Measurements from ENCODE around the gene SACM1L.
"Not testable (repeated sequence)": the region's sequence is repeated elsewhere in the genome, so short reads cannot be mapped to it uniquely, and the experiment has no call there.

Gene SACM1L

GRCh38 chr3:45683417-45684326 is 5.5 kb upstream of the SACM1L start:
- no peak overlapping the region for H3K27ac ChIP-seq (ENCODE audit: low read length)
- no peaks in the 10 kb centered on the region for H3K9me2 ChIP-seq (replicated peaks; ENCODE audit: insufficient read depth, low read length)
- no peaks in the 10 kb centered on the region for H3K79me2 ChIP-seq (ENCODE audit: low read length)
- no peak for DNase-seq
- H2AFZ ChIP-seq (ENCODE audit: low read length) = no peak overlapping the region
- H3K9me3 ChIP-seq (replicated peaks; ENCODE audit: insufficient read depth, low read length) = no peaks in the 10 kb centered on the region
- H3K9ac ChIP-seq (ENCODE audit: low read length) = no peak overlapping the region
- H3F3A ChIP-seq (ENCODE audit: insufficient read depth, low read length) = peaks cover 35% of the 10 kb centered on the region
- no peaks in the 10 kb centered on the region for H3K36me3 ChIP-seq (replicated peaks; ENCODE audit: insufficient read depth, low read length)
- no peaks in the 10 kb centered on the region for H4K20me1 ChIP-seq (ENCODE audit: insufficient read depth, low read length)
- H3K4me1 ChIP-seq (ENCODE audit: low read length) = no peaks in the 10 kb centered on the region
- H3K27me3 ChIP-seq (replicated peaks; ENCODE audit: insufficient read depth, low read length) = no peaks in the 10 kb centered on the region
- H3K4me2 ChIP-seq (ENCODE audit: low read depth, low read length) = no peak overlapping the region
- no peak overlapping the region for H3K4me3 ChIP-seq (ENCODE audit: low read length)
- TF ChIP-seq EZH2 (optimal IDR thresholded peaks at IDR 0.05; ENCODE audit: low read depth, low read length) = no peak
- no peak for TF ChIP-seq CTCF (IDR thresholded peaks at IDR 0.05; ENCODE audit: low read length)

DNA sequence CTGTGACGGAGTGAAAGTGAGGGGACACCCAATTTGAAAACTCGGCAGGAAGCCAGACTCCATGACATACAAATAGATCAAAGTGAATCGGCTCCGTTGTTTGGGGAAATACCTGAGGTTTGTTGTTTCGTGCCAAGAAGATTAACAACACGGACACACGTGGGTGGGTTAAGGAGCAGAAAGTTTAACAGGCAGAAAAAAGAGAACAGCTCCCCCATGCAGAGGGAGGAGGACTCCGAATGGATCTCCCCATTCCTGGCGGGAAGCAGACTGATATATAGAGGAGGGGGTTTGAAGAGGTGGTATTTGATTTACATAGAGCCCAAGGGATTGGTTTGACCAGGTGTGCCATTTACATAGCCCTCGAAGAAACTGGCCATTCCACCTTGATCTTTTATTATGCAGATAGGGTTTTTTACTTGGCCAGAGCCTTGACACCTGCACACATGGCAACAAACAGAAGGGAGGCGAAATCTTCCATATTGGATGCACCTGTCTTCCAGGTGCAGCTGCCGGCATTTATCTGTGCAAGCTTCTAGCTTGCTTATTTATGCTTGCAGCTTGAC is 4.8 kb upstream of the SACM1L start:
- Histone ChIP-seq H3K9me3 (replicated peaks; ENCODE audit: insufficient read depth, low read length) (no peaks in the 10 kb centered on the region), H3K9ac (ENCODE audit: low read length) (no peak overlapping the region), H4K20me1 (ENCODE audit: insufficient read depth, low read length) (no peaks in the 10 kb centered on the region), H3K4me2 (ENCODE audit: low read depth, low read length) (no peak overlapping the region), H2AFZ (ENCODE audit: low read length) (no peak overlapping the region), H3K27me3 (replicated peaks; ENCODE audit: insufficient read depth, low read length) (no peaks in the 10 kb centered on the region), H3F3A (ENCODE audit: insufficient read depth, low read length) (peaks cover 38% of the 10 kb centered on the region), H3K4me3 (ENCODE audit: low read length) (no peak overlapping the region), H3K4me1 (ENCODE audit: low read length) (no peaks in the 10 kb centered on the region), H3K79me2 (ENCODE audit: low read length) (peaks cover 1% of the 10 kb centered on the region), H3K27ac (ENCODE audit: low read length) (no peak overlapping the region), H3K36me3 (replicated peaks; ENCODE audit: insufficient read depth, low read length) (no peaks in the 10 kb centered on the region), H3K9me2 (replicated peaks; ENCODE audit: insufficient read depth, low read length) (no peaks in the 10 kb centered on the region)
- no peak for DNase-seq
- TF ChIP-seq CTCF (IDR thresholded peaks at IDR 0.05; ENCODE audit: low read length) = no peak
- TF ChIP-seq EZH2phosphoT487 (IDR thresholded peaks at IDR 0.05; ENCODE audit: low read length) = no peak
- no peak for TF ChIP-seq EZH2 (optimal IDR thresholded peaks at IDR 0.05; ENCODE audit: low read depth, low read length)

GRCh38 chr3:45685722-45686121 is 3.5 kb upstream of the SACM1L start:
- not testable (repeated sequence) for H3K27me3 ChIP-seq (replicated peaks; ENCODE audit: insufficient read depth, low read length); DNase-seq; H3K4me3 ChIP-seq (ENCODE audit: low read length); H3K4me2 ChIP-seq (ENCODE audit: low read depth, low read length); H3K9me2 ChIP-seq (replicated peaks; ENCODE audit: insufficient read depth, low read length); H4K20me1 ChIP-seq (ENCODE audit: insufficient read depth, low read length); H3K9ac ChIP-seq (ENCODE audit: low read length); H3K9me3 ChIP-seq (replicated peaks; ENCODE audit: insufficient read depth, low read length); H3K36me3 ChIP-seq (replicated peaks; ENCODE audit: insufficient read depth, low read length); H3K27ac ChIP-seq (ENCODE audit: low read length); H2AFZ ChIP-seq (ENCODE audit: low read length); H3K4me1 ChIP-seq (ENCODE audit: low read length)
- Histone ChIP-seq H3K79me2 (ENCODE audit: low read length) (peaks cover 14% of the 10 kb centered on the region), H3F3A (ENCODE audit: insufficient read depth, low read length) (peaks cover 51% of the 10 kb centered on the region)

- Histone ChIP-seq H3K4me2 (ENCODE audit: low read depth, low read length) (no peak overlapping the region), H3K27ac (ENCODE audit: low read length) (no peak overlapping the region), H3K9me2 (replicated peaks; ENCODE audit: insufficient read depth, low read length) (no peaks in the 10 kb centered on the region), H3K9me3 (replicated peaks; ENCODE audit: insufficient read depth, low read length) (no peaks in the 10 kb centered on the region), H3F3A (ENCODE audit: insufficient read depth, low read length) (peaks cover 61% of the 10 kb centered on the region), H3K4me1 (ENCODE audit: low read length) (peaks cover 9% of the 10 kb centered on the region), H3K27me3 (replicated peaks; ENCODE audit: insufficient read depth, low read length) (no peaks in the 10 kb centered on the region), H3K9ac (ENCODE audit: low read length) (no peak overlapping the region), H2AFZ (ENCODE audit: low read length) (no peak overlapping the region), H3K36me3 (replicated peaks; ENCODE audit: insufficient read depth, low read length) (no peaks in the 10 kb centered on the region), H4K20me1 (ENCODE audit: insufficient read depth, low read length) (no peaks in the 10 kb centered on the region; the same call in 1 of the 2 replicates), H3K79me2 (ENCODE audit: low read length) (peaks cover 26% of the 10 kb centered on the region), H3K4me3 (ENCODE audit: low read length) (no peak overlapping the region)
- TF ChIP-seq EZH2 (optimal IDR thresholded peaks at IDR 0.05; ENCODE audit: low read depth, low read length) (no peak), EZH2phosphoT487 (IDR thresholded peaks at IDR 0.05; ENCODE audit: low read length) (no peak), CTCF (IDR thresholded peaks at IDR 0.05; ENCODE audit: low read length) (no peak)
- DNase-seq = no peak
These were observed 2.3 kb upstream of the SACM1L start for GRCh38 chr3:45686850-45687249.

All from MM.1S (cell line).